Stimulated activated CD4-positive, alpha-beta T cell treated with anti-CD3 and anti-CD28 coated beads, Interleukin-15, amount 100 ng/mL, for 1 hour (primary cell): ENCODE data around the gene TNIK.

Experiments used
- DNase-seq, 2 donors: peaks; one replicate each; pipeline ENCODE4 v3.0.0-alpha.2; 2020; ENCODE audit warnings: low read depth in 1 of 2, low spot score in 1 of 2

The TNIK gene

GRCh38 chr3:171345107-171345843 is 114.9 kb downstream of the TNIK start:
- DNase-seq = no peak

GRCh38 chr3:171343693-171344092 is 116.5 kb downstream of the TNIK start:
- no peak for DNase-seq

DNA sequence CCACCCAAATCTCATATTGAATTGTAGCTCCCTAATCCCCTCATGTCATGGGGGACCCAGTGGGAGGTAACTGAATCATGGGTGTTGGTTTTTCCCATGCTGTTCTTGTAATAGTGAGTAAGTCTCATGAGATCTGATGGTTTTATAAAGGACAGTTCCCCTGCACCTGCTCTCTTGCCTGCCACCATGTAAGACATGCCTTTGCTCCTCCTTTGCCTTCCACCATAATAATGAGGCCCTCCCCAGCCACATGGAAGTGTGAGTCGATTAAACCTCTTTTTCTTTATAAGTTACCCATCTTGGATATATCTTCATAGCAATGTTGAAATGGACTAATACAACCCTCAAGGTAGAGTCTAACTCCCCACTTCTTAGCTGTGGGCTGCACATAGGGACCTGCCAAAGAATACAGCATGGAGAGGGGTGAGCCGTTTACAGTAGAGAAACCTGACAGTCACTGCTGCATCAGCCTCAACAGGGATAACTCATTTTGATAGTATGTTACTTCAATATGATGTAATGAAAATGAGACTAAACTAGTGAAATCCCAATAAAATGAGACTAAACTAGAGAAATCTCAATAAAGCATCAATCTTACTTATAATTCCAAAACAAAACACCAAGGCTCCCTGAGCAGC is 117.3 kb downstream of the TNIK start:
- DNase-seq = no peak

GRCh38 chr3:171342200-171342599 is 118.0 kb downstream of the TNIK start:
- DNase-seq = no peak

- no peak for DNase-seq
Measured at GRCh38 chr3:171340434-171340833, 119.8 kb downstream of the TNIK start.

- no peak for DNase-seq
Measured at GRCh38 chr3:171339598-171339997, 120.6 kb downstream of the TNIK start.

DNA sequence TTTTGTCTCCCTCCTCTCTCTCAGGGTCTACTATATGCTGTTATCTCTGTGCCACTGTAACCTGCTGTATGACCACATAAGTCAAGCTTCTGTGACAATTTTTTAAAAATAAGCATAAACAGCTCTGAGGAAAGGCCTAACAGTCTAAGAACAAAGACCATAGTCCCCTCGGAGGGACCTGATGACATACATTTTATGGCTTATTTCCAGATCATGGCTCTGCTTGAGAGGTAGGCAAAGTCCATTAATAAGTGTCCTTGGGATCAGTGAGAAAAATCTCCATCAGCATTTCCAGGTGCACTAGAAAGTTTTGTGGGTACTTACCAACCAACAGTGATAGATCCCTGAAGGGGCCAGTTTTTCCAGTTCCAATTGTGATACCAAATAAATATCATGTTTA is 123.8 kb downstream of the TNIK start:
- DNase-seq = no peak

DNA sequence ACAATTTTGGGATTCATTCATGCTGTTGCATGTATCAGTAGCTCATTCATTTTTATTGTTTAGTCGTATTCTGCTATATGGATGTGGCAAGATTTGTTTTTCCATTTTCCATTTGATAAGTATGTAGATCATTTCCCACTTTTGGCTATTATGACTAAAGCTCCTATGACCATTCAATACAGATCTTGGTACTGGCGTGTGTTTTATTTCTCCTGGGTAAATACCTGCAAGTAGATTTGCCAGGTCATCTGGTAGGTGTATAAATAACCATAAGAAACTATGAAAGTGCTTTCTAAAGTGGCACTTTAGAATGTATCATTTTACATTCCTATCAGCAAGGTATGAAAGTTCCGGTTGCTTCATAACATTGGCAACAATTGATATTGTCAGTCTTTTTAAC is 124.6 kb downstream of the TNIK start:
- no peak for DNase-seq

GRCh38 chr3:171334465-171334811 is 125.8 kb downstream of the TNIK start:
- DNase-seq = no peak

DNA sequence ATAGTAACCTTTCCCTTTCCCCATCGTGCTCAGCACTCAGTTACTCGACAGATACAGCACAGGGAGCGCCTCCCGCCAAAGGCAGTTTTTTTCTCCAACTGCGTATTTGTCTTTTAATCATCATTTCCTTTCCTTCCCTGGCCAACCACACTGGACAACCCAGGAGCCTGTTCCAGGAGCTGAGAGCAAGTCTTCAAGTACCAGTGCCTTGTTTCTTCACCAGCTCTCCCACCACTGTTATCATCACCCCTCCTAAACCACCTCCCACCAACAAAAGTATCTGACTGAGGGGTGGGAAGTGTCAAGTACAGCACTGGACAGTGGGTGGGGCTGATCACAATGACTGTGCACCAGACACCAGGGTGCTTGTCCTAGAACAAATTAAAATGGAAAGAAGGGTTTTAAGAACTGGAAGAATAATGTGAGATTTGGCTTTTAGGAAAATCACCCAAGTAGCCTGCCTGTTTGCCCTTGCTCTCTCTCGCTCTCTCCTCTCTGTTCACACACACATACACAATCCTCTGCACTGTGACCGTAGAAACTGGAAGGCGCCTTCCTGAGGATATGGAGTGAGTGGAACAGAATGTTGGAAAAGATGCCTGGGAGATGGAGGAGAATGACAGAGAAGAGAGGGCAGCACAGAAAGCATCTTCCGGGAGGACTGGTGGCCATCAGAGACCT is 126.3 kb downstream of the TNIK start:
- DNase-seq = no peak

DNA sequence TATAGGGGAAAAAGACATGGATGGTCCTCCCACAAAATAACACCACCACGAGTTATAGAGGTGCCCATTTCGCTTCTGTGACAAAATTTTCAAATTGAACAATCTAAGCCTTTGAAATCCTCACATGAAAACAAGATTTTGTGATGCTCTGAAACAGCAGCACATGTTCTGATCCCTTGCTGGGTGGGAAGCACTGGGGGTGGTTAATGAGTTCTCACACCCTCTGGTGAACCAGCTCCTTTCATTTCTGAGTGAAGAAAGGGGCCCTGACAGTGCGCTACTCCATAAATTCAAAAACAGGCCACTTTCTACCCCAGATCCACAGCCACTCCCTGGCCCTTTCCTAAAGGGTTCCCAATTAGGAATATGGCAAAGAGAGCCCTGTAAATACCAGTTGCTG is 129.3 kb downstream of the TNIK start:
- DNase-seq = no peak

- DNase-seq = no peak
Measured at GRCh38 chr3:171329746-171330145, 130.5 kb downstream of the TNIK start.

GRCh38 chr3:171328419-171329082 is 131.7 kb downstream of the TNIK start:
- peak in 1 of 2 donors; percentile 3 for DNase-seq

DNA sequence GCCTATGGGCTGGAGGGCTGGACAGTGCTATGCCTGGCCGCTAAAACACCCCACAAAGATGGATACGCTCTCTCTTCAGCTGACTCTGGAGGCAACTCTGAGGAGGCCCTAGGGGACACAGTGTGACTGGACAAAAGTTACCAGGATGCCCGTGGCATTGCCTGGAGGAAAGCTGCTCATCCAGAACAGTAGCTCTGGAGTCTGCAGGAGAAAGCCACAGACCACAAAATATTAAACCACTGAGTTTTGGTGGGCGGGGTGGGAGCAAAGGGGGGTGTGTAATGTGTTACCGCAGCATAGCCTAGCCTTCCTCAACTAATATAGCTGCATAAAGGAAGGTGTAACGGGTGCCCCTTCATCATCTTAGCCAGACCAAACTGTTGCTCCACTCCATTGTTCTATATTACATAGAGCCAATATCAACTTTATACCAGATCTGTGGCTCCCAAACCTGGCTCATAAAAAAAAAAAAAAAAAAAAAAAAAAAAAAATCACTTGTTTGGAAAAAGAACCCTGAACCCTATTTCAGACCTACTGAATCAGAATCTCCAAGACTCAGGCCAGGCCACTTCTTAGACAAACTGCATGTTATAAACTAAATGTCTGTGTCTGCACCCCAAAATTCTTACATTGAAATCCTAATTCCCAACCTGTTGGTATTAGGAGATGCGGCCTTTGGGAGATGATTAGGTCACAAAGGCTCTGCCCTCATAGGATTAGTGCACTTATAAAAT is 132.6 kb downstream of the TNIK start:
- no peak for DNase-seq

DNA sequence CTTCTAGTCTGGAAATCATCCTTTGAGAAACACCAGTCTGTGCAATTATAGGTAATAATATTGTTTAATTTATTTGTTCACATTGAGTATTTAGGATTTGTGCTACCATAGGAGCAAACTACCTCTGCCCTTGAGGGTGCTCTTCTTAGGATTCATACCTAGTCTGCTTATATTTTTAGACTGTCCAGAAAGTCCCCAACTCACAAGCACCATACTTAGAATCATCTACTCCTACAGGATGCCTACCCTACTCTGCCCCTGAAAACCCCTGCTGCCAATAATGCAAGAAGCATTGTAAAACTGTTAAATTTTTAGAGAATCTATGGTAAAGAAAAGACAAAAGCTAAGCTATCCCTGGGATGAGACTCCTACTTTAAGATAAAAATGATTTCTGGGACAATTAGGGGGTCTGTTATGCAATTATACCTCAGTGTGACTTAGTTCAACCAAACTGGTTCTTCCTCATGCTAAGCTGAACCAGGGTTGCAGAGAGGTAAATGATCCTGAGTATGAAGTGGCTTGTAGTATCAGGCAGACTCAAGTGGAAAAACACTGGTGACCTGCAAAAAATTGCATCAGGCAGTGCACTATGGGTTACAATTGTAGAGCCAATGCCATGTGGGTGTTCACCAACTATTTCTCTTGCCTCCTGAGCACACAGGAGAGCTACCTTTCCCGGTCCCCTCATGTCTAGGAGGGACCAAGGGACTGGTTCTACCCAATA is 133.3 kb downstream of the TNIK start:
- no peak for DNase-seq

DNA sequence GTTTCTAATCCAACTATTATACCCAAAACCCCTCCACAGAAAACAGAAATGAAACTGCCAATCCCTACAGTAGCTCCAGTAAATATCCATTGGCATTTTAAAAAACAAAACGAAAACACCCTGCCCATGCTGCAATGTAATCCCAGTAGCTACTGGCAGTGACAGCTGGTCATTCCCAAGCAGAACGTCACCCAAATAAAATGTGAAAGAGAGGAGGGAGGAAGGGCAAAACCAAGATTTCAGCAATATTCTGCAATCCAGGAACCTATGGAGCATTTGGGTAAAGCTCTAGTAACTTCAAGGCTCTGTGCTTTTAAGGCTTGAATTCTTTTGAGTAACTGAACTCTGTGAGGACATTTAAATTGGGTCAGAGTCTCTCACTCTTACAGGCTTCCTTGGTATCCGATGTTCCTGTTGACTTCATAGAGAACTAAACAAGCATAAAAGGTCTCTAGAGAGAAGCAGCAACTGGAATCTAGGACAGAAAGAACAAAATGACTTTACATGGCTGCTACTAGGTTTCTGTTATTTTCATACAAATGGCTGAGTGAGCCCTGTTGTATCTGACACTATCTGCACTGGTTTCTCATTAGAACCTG is 136.2 kb downstream of the TNIK start:
- no peak for DNase-seq

DNA sequence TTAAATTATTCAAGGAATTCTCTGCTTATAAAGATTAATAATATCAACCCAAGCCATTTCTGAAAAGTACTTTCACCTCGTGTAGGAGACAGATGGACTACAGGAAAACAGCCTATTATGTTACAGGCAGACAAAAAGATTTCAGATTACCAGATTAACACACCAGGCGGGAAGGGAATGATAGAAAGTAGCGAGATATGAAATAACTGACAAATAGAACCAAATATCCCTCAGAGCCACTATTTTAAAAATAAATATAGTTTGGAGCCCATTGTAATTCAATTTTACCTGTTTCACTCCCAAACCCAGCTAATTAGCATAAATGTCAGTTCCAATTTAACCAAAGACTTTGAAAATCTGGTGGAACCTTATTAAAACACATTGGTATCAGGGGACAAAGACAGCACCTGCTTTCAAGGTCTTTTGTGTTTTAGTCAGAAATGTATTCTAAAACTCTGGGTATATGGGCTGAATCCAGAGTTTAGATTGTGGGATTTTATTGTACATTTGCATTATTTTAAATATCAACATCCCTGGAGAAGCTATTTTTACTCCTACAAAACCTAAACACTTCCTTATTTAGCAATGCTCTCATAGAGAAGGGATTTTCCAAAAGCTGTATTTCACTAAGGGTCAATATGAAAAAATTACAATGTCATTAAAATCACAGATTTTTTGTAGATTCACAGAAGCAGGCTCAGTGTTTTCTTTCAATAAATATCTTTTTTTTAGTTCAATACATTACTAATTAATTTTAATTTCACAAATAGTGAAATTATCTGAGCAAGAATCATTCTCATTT is 138.4 kb downstream of the TNIK start:
- no peak for DNase-seq

DNA sequence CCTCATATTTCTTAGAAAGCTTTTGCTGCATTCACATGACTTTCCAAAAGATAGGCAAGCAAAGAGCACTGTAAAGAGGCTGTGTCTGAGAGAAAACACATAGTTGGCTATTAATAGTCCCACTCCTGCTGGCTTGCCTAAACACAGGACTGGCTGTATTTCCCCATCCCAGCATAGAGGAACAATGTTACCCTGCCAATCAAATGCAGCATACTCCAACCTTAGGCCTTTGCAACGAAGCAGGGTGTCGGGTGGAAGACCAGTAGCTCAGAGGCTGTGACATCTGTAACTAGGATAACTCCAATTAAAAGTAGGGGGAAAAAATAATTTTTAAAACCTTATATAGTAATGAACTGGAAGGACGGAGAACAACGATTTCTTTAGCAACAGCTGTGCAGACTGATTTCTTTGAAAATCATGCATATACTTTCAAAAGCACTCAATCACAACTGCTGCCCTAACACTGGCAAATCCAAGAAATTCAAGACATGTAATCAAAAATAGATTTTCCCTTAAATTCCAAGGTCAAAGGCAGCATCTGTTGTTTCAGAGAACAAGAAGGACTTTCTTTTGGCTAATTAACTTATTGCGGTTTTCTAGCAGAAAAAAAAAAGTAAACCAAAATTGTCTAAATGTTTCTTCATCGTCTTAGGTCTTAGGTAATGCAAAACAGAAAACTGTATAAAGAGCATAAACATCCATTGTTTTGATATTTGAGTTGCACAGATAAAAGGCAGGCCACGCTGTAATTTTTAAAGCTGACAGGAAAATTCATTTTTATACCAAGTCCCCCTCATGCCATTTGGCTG is 139.3 kb downstream of the TNIK start:
- DNase-seq = no peak

DNA sequence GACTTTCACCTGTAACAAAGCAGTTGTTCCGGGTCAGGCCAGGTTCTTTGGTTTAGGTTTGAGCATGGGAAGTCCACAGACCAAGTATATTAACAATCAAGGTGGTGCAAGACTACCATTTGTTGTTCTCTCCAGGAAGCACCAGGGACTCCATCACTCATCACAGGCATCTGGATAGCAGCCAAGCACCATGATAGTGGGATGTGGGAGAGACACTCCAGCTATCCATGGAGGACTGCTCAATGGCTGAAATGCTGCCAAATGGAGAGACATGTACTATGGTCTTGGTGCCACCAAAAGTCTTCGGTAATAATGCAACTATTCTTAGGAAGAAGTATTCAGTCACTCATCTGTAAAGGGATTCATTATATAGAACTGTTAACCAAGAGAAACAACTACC is 143.0 kb downstream of the TNIK start:
- no peak for DNase-seq
